H1 (cell line): ENCODE results near the gene DLL3. TPM values are rescaled to one million over a fixed set of nuclear protein-coding genes. Genes with fewer than 3 reads are reported as not detected.

Experiments used
- CTCF ChIA-PET: fragments of 300-600 bp; sonication (Branson Sonifier 250); formaldehyde crosslinking; loops from one replicate; lab custom pipeline; 2021; ENCODE audit not compliant: partially characterized antibody; lab: Charles Lee
- POLR2A ChIA-PET: fragments of 300-600 bp; sonication (Branson Sonifier 250); formaldehyde crosslinking; loops from one replicate; lab custom pipeline; 2021; ENCODE audit warnings: inconsistent platforms; ENCODE audit not compliant: partially characterized antibody; lab: Charles Lee
- DNase-seq, 2 experiments: peaks; one replicate each; pipeline versions ENCODE4 v3.0.0 to v3.0.0-alpha.2; 2010 to 2022; ENCODE audit warnings: low spot score in 2 of 2, low read depth in 1 of 2, mixed read lengths in 1 of 2
- FAIRE-seq: peaks from 2 replicates; lab custom pipeline; 2011; peaks lifted over from hg19 to GRCh38; lab: Jason Lieb, UNC
- H2AFZ ChIP-seq: 2 replicates; pipeline ENCODE4 v1.8.1; 2012; ENCODE audit warnings: low read length, inconsistent platforms
- H2AK5ac ChIP-seq: 2 replicates; pipeline ENCODE4 v1.6.1; 2013; ENCODE audit warnings: low read depth, low read length
- H2BK120ac ChIP-seq: replicated peaks from 2 replicates; pipeline ENCODE3; 2013; ENCODE audit warnings: low read depth, low read length, inconsistent platforms
- H2BK12ac ChIP-seq: 2 replicates; pipeline ENCODE4 v1.6.1; 2013; ENCODE audit warnings: low read depth, low read length
- H2BK15ac ChIP-seq: 2 replicates; pipeline ENCODE4 v1.6.1; 2013; ENCODE audit warnings: low read length
- H2BK20ac ChIP-seq: 2 replicates; pipeline ENCODE4 v1.6.1; 2013; ENCODE audit warnings: low read length
- H2BK5ac ChIP-seq: 2 replicates; pipeline ENCODE4 v1.6.1; 2013; ENCODE audit warnings: low read depth, low read length
- H3K14ac ChIP-seq: 2 replicates; pipeline ENCODE4 v1.6.1; 2013; ENCODE audit warnings: inconsistent platforms; ENCODE audit not compliant: insufficient read length
- H3K18ac ChIP-seq: 2 replicates; pipeline ENCODE4 v1.6.1; 2013; ENCODE audit warnings: low read length; ENCODE audit errors: extremely low read depth
- H3K23ac ChIP-seq: 2 replicates; pipeline ENCODE4 v1.6.1; 2013; ENCODE audit warnings: inconsistent platforms; ENCODE audit not compliant: insufficient read length
- H3K23me2 ChIP-seq: 2 replicates; pipeline ENCODE4 v1.6.1; 2013; ENCODE audit warnings: low read depth, low read length
- H3K27ac ChIP-seq: 2 replicates; pipeline ENCODE4 v1.6.1; 2011; ENCODE audit warnings: low read depth, low read length, inconsistent platforms
- H3K27me3 ChIP-seq, 4 experiments: replicated peaks in 1 of 4; 1 replicate in 1 of 4; 2 replicates in 3 of 4; pipeline versions ENCODE4 v1.6.1 to v1.8.1; 2011 to 2013; ENCODE audit warnings: low read length in 3 of 4, mild to moderate bottlenecking in 3 of 4, inconsistent platforms in 2 of 4, mixed read lengths in 2 of 4, moderate library complexity in 1 of 4; ENCODE audit not compliant: control insufficient read depth in 3 of 4, insufficient read depth in 3 of 4; ENCODE audit errors: extremely low read depth in 1 of 4
- H3K36me3 ChIP-seq, 4 experiments: 2 replicates each; pipeline versions ENCODE4 v1.6.1 to v1.8.1; 2011 to 2013; ENCODE audit warnings: mild to moderate bottlenecking in 4 of 4, low read length in 3 of 4, moderate library complexity in 2 of 4, control low read depth in 1 of 4, inconsistent platforms in 1 of 4; ENCODE audit not compliant: insufficient read depth in 4 of 4, control insufficient read depth in 2 of 4
- H3K4ac ChIP-seq: replicated peaks from 2 replicates; pipeline ENCODE3; 2013; ENCODE audit warnings: low read length, low read depth, mixed read lengths, inconsistent platforms; ENCODE audit not compliant: insufficient read length
- H3K4me1 ChIP-seq, 4 experiments: replicated peaks in 1 of 4; 1 replicate in 1 of 4; 2 replicates in 3 of 4; pipeline versions ENCODE4 v1.6.1 to v1.8.1; 2011 to 2013; ENCODE audit warnings: low read length in 3 of 4, inconsistent platforms in 2 of 4, mixed read lengths in 1 of 4; ENCODE audit not compliant: insufficient read depth in 4 of 4, control insufficient read depth in 3 of 4
- H3K4me2 ChIP-seq, 2 experiments: 2 replicates each; pipeline versions ENCODE4 v1.6.1 to v1.8.1; 2011 to 2013; ENCODE audit warnings: low read depth in 2 of 2, low read length in 2 of 2, control low read depth in 1 of 2, inconsistent platforms in 1 of 2, mild to moderate bottlenecking in 1 of 2; ENCODE audit not compliant: insufficient read depth in 1 of 2
- H3K4me3 ChIP-seq, 4 experiments: fragments of 200-600, 300-600 bp in 1 of 4; sonication (generic), shearing (Covaris generic), sonication (Bioruptor Twin) in 1 of 4; 2 replicates each; pipeline versions ENCODE4 v1.5.1 to v1.8.1; 2011 to 2016; ENCODE audit warnings: low read length in 4 of 4, low read depth in 3 of 4, control low read depth in 2 of 4, inconsistent platforms in 2 of 4, mild to moderate bottlenecking in 2 of 4, mixed read lengths in 1 of 4, moderate library complexity in 1 of 4; ENCODE audit not compliant: insufficient read depth in 2 of 4; ENCODE audit errors: extremely low read depth in 1 of 4
- H3K56ac ChIP-seq: replicated peaks from 2 replicates; pipeline ENCODE3; 2013; ENCODE audit warnings: low read depth, mild to moderate bottlenecking, mixed read lengths, low read length, inconsistent platforms; ENCODE audit not compliant: insufficient read length
- H3K79me1 ChIP-seq: 2 replicates; pipeline ENCODE4 v1.6.1; 2013; ENCODE audit warnings: low read depth, low read length, control low read depth
- H3K79me2 ChIP-seq, 2 experiments: 2 replicates each; pipeline versions ENCODE4 v1.6.1 to v1.8.1; 2012 to 2013; ENCODE audit warnings: low read length in 2 of 2, mild to moderate bottlenecking in 2 of 2, inconsistent platforms in 1 of 2; ENCODE audit not compliant: insufficient read depth in 2 of 2, control insufficient read depth in 1 of 2
- H3K9ac ChIP-seq, 4 experiments: replicated peaks in 1 of 4; 1 replicate in 1 of 4; 2 replicates in 3 of 4; pipeline versions ENCODE4 v1.6.1 to v1.8.1; 2011 to 2013; ENCODE audit warnings: low read depth in 3 of 4, low read length in 3 of 4, control low read depth in 2 of 4, mild to moderate bottlenecking in 2 of 4, moderate library complexity in 2 of 4, inconsistent platforms in 1 of 4; ENCODE audit errors: extremely low read depth in 1 of 4
- H3K9me3 ChIP-seq, 2 experiments: 2 replicates each; pipeline versions ENCODE4 v1.6.1 to v1.8.1; 2012 to 2013; ENCODE audit warnings: mild to moderate bottlenecking in 2 of 2, moderate library complexity in 2 of 2, control low read depth in 1 of 2, inconsistent platforms in 1 of 2, low read depth in 1 of 2, low read length in 1 of 2, mixed read lengths in 1 of 2; ENCODE audit not compliant: insufficient read depth in 2 of 2
- H4K20me1 ChIP-seq, 2 experiments: replicated peaks in 1 of 2; 2 replicates each; pipeline versions ENCODE3 to v1.8.1; 2011 to 2013; ENCODE audit warnings: inconsistent platforms in 2 of 2, low read length in 2 of 2, mild to moderate bottlenecking in 1 of 2; ENCODE audit not compliant: insufficient read depth in 2 of 2, control insufficient read depth in 1 of 2
- H4K5ac ChIP-seq: 2 replicates; pipeline ENCODE4 v1.6.1; 2013; ENCODE audit warnings: low read length, low read depth, mixed read lengths, inconsistent platforms; ENCODE audit not compliant: insufficient read length
- H4K8ac ChIP-seq: 2 replicates; pipeline ENCODE4 v1.8.0; 2013; ENCODE audit warnings: mild to moderate bottlenecking, moderate library complexity, low read length, inconsistent platforms; ENCODE audit not compliant: insufficient read depth; ENCODE audit errors: extremely low read depth
- H4K91ac ChIP-seq: replicated peaks from 2 replicates; pipeline ENCODE3; 2013; ENCODE audit warnings: low read length, mixed read lengths, inconsistent platforms; ENCODE audit not compliant: insufficient read length
- EP300 ChIP-seq, 2 experiments: IDR thresholded peaks; 1 replicate in 1 of 2; 2 replicates in 1 of 2; pipeline ENCODE4 v1.6.1; 2011 to 2012; ENCODE audit warnings: low read depth in 2 of 2, low read length in 2 of 2, mild to moderate bottlenecking in 2 of 2, borderline replicate concordance in 1 of 2, inconsistent platforms in 1 of 2, moderate library complexity in 1 of 2
- GTF2F1 ChIP-seq: IDR thresholded peaks from 2 replicates; pipeline ENCODE4 v1.6.1; 2012; ENCODE audit warnings: low read depth, low read length, improper control_type of control experiment, borderline replicate concordance
- HDAC2 ChIP-seq, 2 experiments: fragments of 300-600 bp in 1 of 2; sonication (generic) in 1 of 2; IDR thresholded peaks; 2 replicates each; pipeline ENCODE4 v1.6.1; 2011 to 2012; ENCODE audit warnings: low read depth in 2 of 2, low read length in 2 of 2, mild to moderate bottlenecking in 2 of 2, moderate library complexity in 2 of 2, borderline replicate concordance in 1 of 2, inconsistent platforms in 1 of 2
- KDM5A ChIP-seq: fragments of 200-600 bp; IDR thresholded peaks from 2 replicates; pipeline ENCODE4 v1.7.1; 2012; ENCODE audit warnings: mild to moderate bottlenecking, low read length, inconsistent platforms, mixed read lengths
- RAD21 ChIP-seq, 2 experiments: IDR thresholded peaks in 1 of 2; conservative IDR thresholded peaks in 1 of 2; 2 replicates each; pipeline ENCODE4 v1.6.1; 2011; ENCODE audit warnings: low read depth in 2 of 2, low read length in 2 of 2, improper control_type of control experiment in 1 of 2, inconsistent platforms in 1 of 2, mild to moderate bottlenecking in 1 of 2, moderate library complexity in 1 of 2
- SUZ12 ChIP-seq: fragments of 200-600 bp; sonication (generic); IDR thresholded peaks from 2 replicates; pipeline ENCODE4 v1.6.1; 2012; ENCODE audit warnings: mild to moderate bottlenecking, inconsistent platforms, low read length, moderate library complexity, mixed read lengths
- WGBS, 2 experiments: shearing (Covaris generic) in 1 of 2; methylation state at CpG; one replicate each; pipeline versions ENCODE4 v1.1.6 to v1.1.7; 2013 to 2015; ENCODE audit warnings: low lambda C conversion rate in 2 of 2, mixed read lengths in 2 of 2, inconsistent platforms in 1 of 2, low coverage in 1 of 2, missing lambda C conversion rate in 1 of 2; ENCODE audit not compliant: insufficient replicate concordance in 2 of 2, insufficient coverage in 1 of 2, insufficient read length in 1 of 2; ENCODE audit errors: extremely low coverage in 1 of 2, missing lambda C conversion rate in 1 of 2; 5-methylcytosine and 5-hydroxymethylcytosine counted together
- polyA plus RNA-seq, 7 experiments: library from polyadenylated mRNA; depleted of rRNA in 3 of 7; stranded (reverse) in 5 of 7; unstranded in 2 of 7; fragments of >200 nt in 5 of 7; fragments of 200-250 nt in 2 of 7; gene quantifications; 1 replicate in 5 of 7; 2 replicates in 1 of 7; 4 replicates in 1 of 7; pipeline versions ENCODE4 v1.2.1 to v1.2.3, GENCODE V29; 2011 to 2013; ENCODE audit warnings: missing spikeins in 2 of 7, mixed read lengths in 2 of 7
- total RNA-seq: library from RNA; stranded (reverse); fragmentation: NEBNext Ultra II Directional; extraction: Animal tissue kit (Norgen Biotek cat#: 25700); gene quantifications from 2 replicates; pipeline ENCODE4 v1.2.1, GENCODE V29; 2021

The DLL3 gene
- total and polyA plus RNA-seq, 2 of the 8 experiments (the other 6 are each of a cell fraction or from before 2014, with no cell fraction given): 12.2 to 13.8 TPM

GRCh38 chr19:39469567-39469966 is 29.2 kb upstream of the DLL3 start:
- H3K18ac ChIP-seq: no peak overlapping the region
- H3K79me2 ChIP-seq: no peaks in the 10 kb centered on the region
- H2BK5ac ChIP-seq: no peak overlapping the region
- H3K4me3 ChIP-seq: no peak overlapping the region
- no peak overlapping the region for H4K91ac ChIP-seq
- H4K8ac ChIP-seq: no peak overlapping the region
- POLR2A ChIA-PET: interaction anchor here (0.9 to 47.8 kb wide), 6 partner anchors 11 to 46 kb away, joined by 3 to 1154 read pairs (median 4); partner anchors contain the start of genes PLEKHG2, RPS16 and TIMM50
- H3K56ac ChIP-seq: no peak overlapping the region
- no peaks in the 10 kb centered on the region; a peak in 1 of 7 replicates for H3K4me1 ChIP-seq
- H4K20me1 ChIP-seq: peaks cover 6 to 24% of the 10 kb centered on the region in 2 experiments
- H3K36me3 ChIP-seq: peaks cover 40 to 81% (median 72%) of the 10 kb centered on the region in 4 experiments
- peaks cover 1% of the 10 kb centered on the region; the same call in 1 of the 2 replicates for H3K23me2 ChIP-seq
- no peak overlapping the region for H4K5ac ChIP-seq
- H2BK15ac ChIP-seq: no peak overlapping the region
- no peaks in the 10 kb centered on the region for H3K9me3 ChIP-seq
- DNase-seq: no peak
- H2BK120ac ChIP-seq: no peak overlapping the region
- no peak overlapping the region for H2AFZ ChIP-seq
- no peaks in the 10 kb centered on the region for H3K27me3 ChIP-seq
- H3K4me2 ChIP-seq: no peak overlapping the region
- TF ChIP-seq KDM5A (no peak), RAD21 (IDR thresholded peaks at IDR 0.05 in 1 of 2, conservative IDR thresholded peaks at IDR 0.05 in 1 of 2; ENCODE audit: low read depth in 2 of 2, low read length in 2 of 2) (no peak), HDAC2 (IDR thresholded peaks at IDR 0.05; ENCODE audit: borderline replicate concordance in 1 of 2, low read depth in 2 of 2, low read length in 2 of 2) (no peak), GTF2F1 (no peak), EP300 (IDR thresholded peaks at IDR 0.05; ENCODE audit: borderline replicate concordance in 1 of 2, low read depth in 2 of 2, low read length in 2 of 2) (no peak), SUZ12 (no peak)
- TF ChIP-seq, all 59 proteins: peak for 0
- CTCF ChIA-PET: interaction anchor here (1.0 to 2.0 kb wide), 4 partner anchors 10 to 64 kb away, joined by 3 to 6 read pairs (median 5); no protein-coding TSS in a partner anchor
- Histone ChIP-seq H2BK12ac (no peak overlapping the region), H2BK20ac (no peak overlapping the region), H3K23ac (no peak overlapping the region), H3K79me1 (peaks cover 14% of the 10 kb centered on the region), H3K27ac (no peak overlapping the region), H3K14ac (no peak overlapping the region), H2AK5ac (no peak overlapping the region), H3K9ac (no peak overlapping the region), H3K4ac (no peak overlapping the region)
- no peak for FAIRE-seq
- 93% methylated on average over 6 of the region's 6 CpGs; no CpG with 5 or more reads in 1 of the 2 experiments for WGBS, 2 experiments
